GM18502 (cell line): ENCODE measurements around the gene CHAT.

ENCODE experiments used
- ATAC-seq: cut with Tn5 transposase; IDR thresholded peaks from one replicate; pipeline ENCODE4 v1.9.1; 2021; ENCODE audit warnings: mild to moderate bottlenecking; ENCODE audit not compliant: unreplicated experiment, poor library complexity

CHAT gene

DNA sequence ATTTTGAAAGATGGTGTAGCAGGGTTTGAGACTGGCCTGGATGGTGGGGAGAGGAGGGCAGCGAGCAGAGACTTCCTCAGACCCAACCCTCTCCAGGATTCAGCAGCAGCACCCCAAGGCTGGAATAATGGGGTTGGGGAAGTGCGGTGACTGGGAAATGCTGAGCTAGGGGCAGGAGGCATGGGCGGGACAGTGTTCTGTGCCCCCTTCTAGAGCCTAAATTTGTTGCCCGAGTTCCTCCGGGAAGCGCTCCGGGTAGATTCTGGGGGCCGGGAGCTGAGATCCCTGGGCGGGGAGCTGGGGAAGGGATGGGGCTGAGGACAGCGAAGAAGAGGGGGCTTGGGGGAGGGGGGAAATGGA lies at the start of gene CHAT:
TSS of gene CHAT (plus strand) at position 156 of the 360 bp plus-strand sequence. CDS start at position 309, 153 bp downstream.
- ATAC-seq = no peak

GRCh38 chr10:49564461-49565009 lies 49.3 kb upstream of the CHAT start:
- ATAC-seq = no peak

DNA sequence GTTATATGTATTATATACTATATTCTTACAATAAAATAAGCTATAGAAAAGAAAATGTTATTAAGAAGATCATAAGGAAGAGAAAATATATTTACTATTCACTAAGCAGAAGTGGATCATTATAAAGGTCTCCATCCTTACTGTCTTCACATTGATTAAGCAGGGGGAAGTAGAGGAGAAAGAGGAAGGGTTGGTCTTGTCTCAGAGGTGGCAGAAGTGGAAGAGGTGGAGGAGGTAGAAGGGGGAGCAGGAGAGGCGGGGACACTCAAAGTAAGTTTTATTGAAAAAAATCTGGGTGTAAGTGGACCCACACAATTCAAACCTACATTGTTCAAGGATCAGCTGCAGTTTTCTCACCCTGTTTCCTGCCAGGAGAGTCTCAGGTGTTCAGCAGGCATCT lies 46.0 kb upstream of the CHAT start:
- ATAC-seq = no peak

DNA sequence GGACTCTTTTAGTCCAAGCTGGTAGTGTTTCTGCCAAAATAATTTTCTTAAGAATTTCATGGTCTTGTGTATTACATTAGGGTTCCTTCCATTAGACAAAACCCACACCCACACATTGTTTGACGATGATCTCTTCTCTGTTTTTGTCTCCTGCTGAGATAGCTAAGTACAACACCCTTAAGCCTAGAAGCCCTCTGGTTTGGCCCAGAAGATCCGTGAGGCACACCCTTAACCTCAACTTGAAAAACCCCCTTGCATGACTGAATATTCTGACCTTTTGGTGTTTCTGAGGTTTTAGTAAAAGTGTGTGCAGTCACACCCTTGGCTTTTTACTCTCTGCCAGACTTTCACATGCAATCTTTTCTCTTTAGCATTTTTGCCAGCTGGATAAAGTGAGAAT lies 45.6 kb upstream of the CHAT start:
- ATAC-seq = peak; percentile 85

- no peak for ATAC-seq
These were observed 44.7 kb upstream of the CHAT start for GRCh38 chr10:49569031-49569631.

DNA sequence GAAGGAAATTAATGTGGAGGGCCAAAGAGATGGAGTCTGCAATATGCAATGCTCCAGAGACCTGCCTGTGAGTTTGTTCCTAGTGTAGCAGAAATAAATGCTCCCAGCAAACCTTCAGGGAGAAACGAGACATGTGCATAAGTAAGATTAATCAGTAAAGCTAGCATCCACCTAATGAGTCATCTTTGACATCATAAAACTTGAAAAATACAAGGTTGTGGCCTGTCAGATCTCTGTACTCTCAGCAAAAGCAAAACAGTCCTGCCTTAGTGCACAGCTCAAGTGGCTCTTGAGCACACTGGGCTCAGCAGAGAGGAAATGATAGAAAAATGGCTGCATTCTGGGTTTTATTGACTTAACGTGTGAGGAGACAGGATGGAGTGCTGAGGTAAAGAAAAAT lies 42.4 kb upstream of the CHAT start:
- no peak for ATAC-seq

DNA sequence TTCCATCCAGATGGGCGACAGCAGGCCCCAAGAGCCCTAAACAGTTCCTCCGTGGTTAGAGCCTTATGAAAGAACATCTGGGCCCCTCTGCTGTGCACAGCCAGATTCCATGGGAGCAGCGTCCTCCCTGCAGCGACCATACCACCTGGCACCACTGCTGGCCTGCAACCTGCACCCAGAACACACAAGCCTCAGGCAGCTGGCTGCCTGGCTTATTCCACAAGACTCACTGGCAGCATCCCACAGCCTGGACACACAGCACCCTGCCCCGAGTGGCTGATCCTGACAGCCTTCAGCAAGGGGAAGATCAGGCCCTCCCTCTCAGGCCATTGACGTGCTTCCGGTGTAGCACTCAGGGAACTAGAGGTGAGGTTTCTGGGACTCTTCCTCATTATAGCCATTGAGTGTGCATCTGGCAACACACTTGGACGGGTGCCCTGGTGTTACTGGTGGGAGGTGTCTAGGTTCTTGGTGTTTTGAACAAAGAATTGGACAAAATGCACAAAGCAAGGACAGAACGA lies 41.2 kb upstream of the CHAT start:
- no peak for ATAC-seq

- ATAC-seq = no peak
These were observed 38.3 kb upstream of the CHAT start for GRCh38 chr10:49575489-49576072.

GRCh38 chr10:49577182-49577925 lies 36.5 kb upstream of the CHAT start:
- peak; percentile 47 for ATAC-seq

GRCh38 chr10:49578392-49578791 lies 35.4 kb upstream of the CHAT start:
- no peak for ATAC-seq

- no peak for ATAC-seq
These were observed 34.2 kb upstream of the CHAT start for GRCh38 chr10:49579621-49580020.

- ATAC-seq = no peak
These were observed 28.4 kb upstream of the CHAT start for GRCh38 chr10:49585387-49585786.

GRCh38 chr10:49587981-49588380 lies 25.9 kb upstream of the CHAT start:
- no peak for ATAC-seq

- ATAC-seq = peak; percentile 81
These were observed 20.9 kb upstream of the CHAT start for GRCh38 chr10:49592726-49593563.

GRCh38 chr10:49593564-49593875 lies 20.3 kb upstream of the CHAT start:
- ATAC-seq = no peak

- ATAC-seq = no peak
These were observed 19.8 kb upstream of the CHAT start for GRCh38 chr10:49593998-49594397.

- ATAC-seq = no peak
These were observed 19.2 kb upstream of the CHAT start for GRCh38 chr10:49594594-49594993.

- no peak for ATAC-seq
These were observed 18.7 kb upstream of the CHAT start for GRCh38 chr10:49595003-49595712.

GRCh38 chr10:49595713-49596492 lies 17.9 kb upstream of the CHAT start:
- ATAC-seq = no peak
